ENCODE measurements around the gene FAU. TPM values are rescaled to one million over a fixed set of nuclear protein-coding genes. Genes with fewer than 3 reads are reported as not detected.

The FAU gene
- total and polyA plus RNA-seq, 10 donors, result 528 to 2,170 (median 870) TPM

DNA sequence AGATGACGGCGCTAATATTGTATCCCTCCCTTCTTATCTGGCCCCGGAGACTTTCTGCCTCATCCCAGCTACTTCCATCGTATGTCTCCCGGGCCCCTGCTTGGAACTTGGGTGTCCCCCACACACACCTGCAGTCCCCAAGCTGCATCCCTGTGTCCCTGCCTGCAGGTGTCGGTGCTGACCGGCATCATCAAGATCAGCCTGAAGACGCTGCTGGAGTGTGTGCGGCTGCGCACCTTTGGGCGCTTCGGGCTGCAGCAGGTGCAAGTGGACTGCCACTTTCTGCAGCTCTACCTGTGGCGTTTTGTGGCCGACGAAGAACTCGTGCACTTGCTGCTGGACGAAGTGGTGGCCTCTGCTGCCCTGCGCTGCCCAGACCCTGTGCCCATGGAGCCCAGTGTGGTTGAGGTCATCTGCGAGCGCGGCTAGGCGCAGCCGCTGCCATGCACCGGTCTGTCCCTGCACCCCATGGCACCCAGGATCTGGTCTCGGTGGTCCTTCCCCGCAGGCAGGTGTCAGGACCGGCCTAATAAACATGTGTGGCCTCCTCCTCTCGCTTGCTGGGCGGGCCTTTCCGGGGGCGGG lies 10.7 kb downstream of the FAU start:
- Histone ChIP-seq H3K36me3 (peaks cover 0 to 51% (median 35%) of the 10 kb centered on the region in 6 donors), H3K4me3 (peak overlapping the region in 7 of 8 donors; percentile 54 to 77 (median 57)), H3K9me3 (no peaks in the 10 kb centered on the region), H3K27me3 (replicated peaks in 1 of 7) (no peaks in the 10 kb centered on the region), H3K4me1 (peaks cover 36 to 62% (median 49%) of the 10 kb centered on the region in 6 donors), H3K27ac (peak overlapping the region in 7 of 8 donors; percentile 35 to 84 (median 77))
- TF ChIP-seq POLR2A (IDR thresholded peaks at IDR 0.05), result no peak
- no peak for TF ChIP-seq CTCF (IDR thresholded peaks at IDR 0.05 in 8 of 11, conservative IDR thresholded peaks at IDR 0.05 in 3 of 11)
- no peak for TF ChIP-seq POLR2AphosphoS5 (IDR thresholded peaks at IDR 0.05)
- DNase-seq, result no peak
- intact Hi-C loops (cut with DNase I; ENCODE audit: low total_unique reads), result no loop called here
- WGBS, 5 donors, result 64 to 69% (median 66%) methylated on average over 27 to 31 of the region's 31 CpGs

GRCh38 chr11:65110354-65110861 lies 11.5 kb downstream of the FAU start:
- intact Hi-C loops (cut with DNase I; ENCODE audit: low total_unique reads), result no loop called here
- 14 to 20% (median 15%) methylated on average over 12 to 18 of the region's 18 CpGs for WGBS, 5 donors

DNA sequence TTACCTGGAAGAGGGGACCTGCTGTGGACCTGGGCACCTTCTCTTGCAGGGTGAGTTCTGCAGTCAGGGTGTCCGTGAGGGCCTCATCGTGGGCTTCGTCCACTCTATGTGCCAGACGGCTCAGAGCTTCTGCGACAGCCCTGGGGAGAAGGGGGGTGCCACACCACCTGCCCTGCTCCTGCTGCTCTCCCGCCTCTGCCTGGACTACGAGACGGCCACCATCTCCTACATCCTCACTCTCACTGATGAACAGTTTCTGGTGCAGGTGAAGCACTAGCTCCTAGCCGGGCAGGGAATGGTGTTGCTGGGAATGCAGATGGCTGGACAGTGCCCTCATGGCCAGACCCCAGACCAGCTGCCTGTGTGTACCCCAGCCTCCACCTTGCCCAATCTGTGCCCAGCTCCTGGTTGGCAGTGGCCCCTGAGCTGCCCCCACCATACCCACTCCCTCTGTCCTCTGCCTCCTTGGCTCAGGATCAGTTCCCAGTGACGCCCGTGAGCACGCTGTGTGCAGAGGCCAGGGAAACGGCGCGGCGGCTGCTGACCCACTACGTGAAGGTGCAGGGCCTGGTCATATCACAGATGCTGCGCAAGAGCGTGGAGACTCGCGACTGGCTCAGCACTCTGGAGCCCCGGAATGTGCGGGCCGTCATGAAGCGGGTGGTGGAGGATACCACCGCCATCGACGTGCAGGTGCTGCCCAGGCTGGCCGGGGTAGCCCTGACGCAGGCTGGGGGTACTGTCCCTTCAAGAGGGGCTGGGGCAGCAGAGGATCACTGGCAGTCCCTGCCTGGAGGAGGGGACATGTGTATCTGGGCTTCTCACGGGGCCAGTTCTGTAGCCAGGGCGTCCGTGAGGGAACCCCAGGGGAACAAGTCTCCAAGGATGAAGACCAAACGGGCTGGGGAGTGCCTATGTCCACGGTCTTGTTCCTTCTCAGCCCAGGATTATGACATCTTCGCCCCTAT lies 12.4 kb downstream of the FAU start:
- 90 to 95% (median 90%) methylated on average over 21 to 36 of the region's 36 CpGs for WGBS, 5 donors
- TF ChIP-seq POLR2AphosphoS5 (IDR thresholded peaks at IDR 0.05), result peak in 1 of 3 donors; percentile 45
- TF ChIP-seq CTCF (IDR thresholded peaks at IDR 0.05 in 8 of 11, conservative IDR thresholded peaks at IDR 0.05 in 3 of 11), result no peak
- TF ChIP-seq POLR2A (IDR thresholded peaks at IDR 0.05), result no peak
- Histone ChIP-seq H3K4me3 (no peak overlapping the region), H3K9me3 (no peaks in the 10 kb centered on the region), H3K36me3 (peaks cover 0 to 53% (median 36%) of the 10 kb centered on the region in 6 donors), H3K27ac (peak overlapping the region in 2 of 8 donors; percentile 82 to 84), H3K4me1 (peaks cover 28 to 49% (median 39%) of the 10 kb centered on the region in 6 donors), H3K27me3 (replicated peaks in 1 of 7) (no peaks in the 10 kb centered on the region)
- peak; percentile 81 for DNase-seq
- intact Hi-C loops (cut with DNase I; ENCODE audit: low total_unique reads), result no loop called here

More at GRCh38 chr11:65110354-65110861, 11.5 kb downstream of the FAU start:
- peak; percentile 97 to 100 (median 99) for TF ChIP-seq CTCF (IDR thresholded peaks at IDR 0.05 in 8 of 11, conservative IDR thresholded peaks at IDR 0.05 in 3 of 11)
- TF ChIP-seq POLR2AphosphoS5 (IDR thresholded peaks at IDR 0.05), result peak; percentile 46 to 61 (median 49)
- TF ChIP-seq POLR2A (IDR thresholded peaks at IDR 0.05), result no peak
- H3K4me3 ChIP-seq, result no peak overlapping the region
- H3K9me3 ChIP-seq, result no peaks in the 10 kb centered on the region
- peak; percentile 95 for DNase-seq
- H3K4me1 ChIP-seq, result peaks cover 28 to 53% (median 42%) of the 10 kb centered on the region in 6 donors
- H3K27ac ChIP-seq, result peak overlapping the region; percentile 32 to 84 (median 58)
- no peaks in the 10 kb centered on the region for H3K27me3 ChIP-seq (replicated peaks in 1 of 7)
- peaks cover 0 to 51% (median 31%) of the 10 kb centered on the region in 6 donors for H3K36me3 ChIP-seq

All from spleen (tissue), 11 donors.